SU-DHL-6 (cell line): ENCODE data around the gene ZNF532.

Experiments
- H2AFZ ChIP-seq: fragments of 200-600 bp; sonication (generic); 2 replicates; pipeline ENCODE4 v1.6.1; 2014; ENCODE audit warnings: low read depth, mild to moderate bottlenecking, moderate library complexity, mixed read lengths, antibody characterized with exemption, low read length; ENCODE audit not compliant: severe bottlenecking
- H3F3A ChIP-seq: fragments of 200-600 bp; shearing (Covaris generic); 2 replicates; pipeline ENCODE4 v1.6.0; 2016; ENCODE audit warnings: antibody characterized with exemption, mild to moderate bottlenecking; ENCODE audit not compliant: insufficient read depth
- H3K27ac ChIP-seq: fragments of 200-600 bp; sonication (generic); 2 replicates; pipeline ENCODE4 v1.5.1; 2016; ENCODE audit warnings: low read depth, mild to moderate bottlenecking, low read length, moderate library complexity, mixed read lengths
- H3K27me3 ChIP-seq: fragments of 200-600 bp; sonication (generic), shearing (Covaris generic); 2 replicates; pipeline ENCODE4 v1.6.0; 2014; ENCODE audit warnings: mild to moderate bottlenecking, low read length
- H3K36me3 ChIP-seq: fragments of 200-600 bp; sonication (generic); 2 replicates; pipeline ENCODE4 v1.6.1; 2014; ENCODE audit warnings: mild to moderate bottlenecking, low read length, mixed read lengths
- H3K4me2 ChIP-seq: fragments of 300-600, 200-600 bp; shearing (Covaris generic), sonication (generic); 2 replicates; pipeline ENCODE4 v1.6.0; 2014; ENCODE audit warnings: low read length, low read depth, mild to moderate bottlenecking; ENCODE audit not compliant: poor library complexity, severe bottlenecking
- H3K4me3 ChIP-seq: fragments of 200-600 bp; sonication (generic); 2 replicates; pipeline ENCODE4 v1.5.1; 2014; ENCODE audit warnings: antibody characterized with exemption, low read length, mild to moderate bottlenecking, mixed read lengths; ENCODE audit not compliant: insufficient read depth, poor library complexity, severe bottlenecking
- H3K79me2 ChIP-seq: fragments of 200-600 bp; sonication (generic); 2 replicates; pipeline ENCODE4 v1.6.1; 2014; ENCODE audit warnings: mild to moderate bottlenecking, low read length, moderate library complexity; ENCODE audit not compliant: insufficient read depth
- H3K9ac ChIP-seq: fragments of 200-600 bp; sonication (generic); 2 replicates; pipeline ENCODE4 v1.7.0; 2014; ENCODE audit warnings: mild to moderate bottlenecking, low read length
- H3K9me2 ChIP-seq: fragments of 200-600 bp; sonication (generic); replicated peaks from 2 replicates; pipeline ENCODE4 v1.6.1; 2014; ENCODE audit warnings: low read length; ENCODE audit not compliant: insufficient read depth
- H3K9me3 ChIP-seq: fragments of 200-600 bp; sonication (generic); 2 replicates; pipeline ENCODE4 v1.6.1; 2014; ENCODE audit warnings: low read length, mixed read lengths; ENCODE audit not compliant: insufficient read depth
- H4K20me1 ChIP-seq: fragments of 200-600 bp; sonication (generic); 2 replicates; pipeline ENCODE4 v1.6.1; 2014; ENCODE audit warnings: low read depth, mild to moderate bottlenecking, antibody characterized with exemption, low read length, moderate library complexity, mixed read lengths
- CTCF ChIP-seq: fragments of 200-600 bp; sonication (generic); IDR thresholded peaks from one replicate; pipeline ENCODE4 v1.5.1; 2017; ENCODE audit warnings: antibody characterized with exemption, mild to moderate bottlenecking, low read length, moderate library complexity; ENCODE audit not compliant: insufficient read depth, poor library complexity, severe bottlenecking
- EZH2phosphoT487 ChIP-seq: fragments of 200-600 bp; sonication (generic), shearing (Covaris generic); conservative IDR thresholded peaks from 2 replicates; pipeline ENCODE4 v1.6.1; 2018; ENCODE audit warnings: mild to moderate bottlenecking, antibody characterized with exemption, low read length, moderate library complexity, mixed read lengths

The ZNF532 gene

GRCh38 chr18:58978916-58979315, 114.2 kb downstream of the ZNF532 start:
- H3K27ac ChIP-seq = no peak overlapping the region
- peaks cover 32% of the 10 kb centered on the region for H3F3A ChIP-seq
- no peak overlapping the region for H2AFZ ChIP-seq
- no peaks in the 10 kb centered on the region for H4K20me1 ChIP-seq
- peaks cover 40% of the 10 kb centered on the region for H3K79me2 ChIP-seq
- no peaks in the 10 kb centered on the region for H3K9me3 ChIP-seq
- no peak overlapping the region for H3K4me2 ChIP-seq
- H3K27me3 ChIP-seq = no peaks in the 10 kb centered on the region
- TF ChIP-seq CTCF (no peak), EZH2phosphoT487 (no peak)
- no peaks in the 10 kb centered on the region for H3K9me2 ChIP-seq
- H3K4me3 ChIP-seq = no peak overlapping the region
- H3K36me3 ChIP-seq = peaks cover 26% of the 10 kb centered on the region
- no peak overlapping the region for H3K9ac ChIP-seq

- peaks cover 26% of the 10 kb centered on the region; the same call in 1 of the 2 replicates for H3F3A ChIP-seq
- no peaks in the 10 kb centered on the region for H3K9me2 ChIP-seq
- peaks cover 33% of the 10 kb centered on the region for H3K79me2 ChIP-seq
- H3K9me3 ChIP-seq = no peaks in the 10 kb centered on the region
- H3K27ac ChIP-seq = no peak overlapping the region
- no peak overlapping the region for H3K4me3 ChIP-seq
- H3K4me2 ChIP-seq = no peak overlapping the region
- H3K27me3 ChIP-seq = no peaks in the 10 kb centered on the region
- H3K9ac ChIP-seq = no peak overlapping the region
- TF ChIP-seq CTCF = no peak
- no peak for TF ChIP-seq EZH2phosphoT487
- peaks cover 26% of the 10 kb centered on the region for H3K36me3 ChIP-seq
- H4K20me1 ChIP-seq = no peaks in the 10 kb centered on the region
- no peak overlapping the region for H2AFZ ChIP-seq
Measured at GRCh38 chr18:58979615-58980014, 114.9 kb downstream of the ZNF532 start.

- peaks cover 15% of the 10 kb centered on the region; the same call in 1 of the 2 replicates for H3F3A ChIP-seq
- H3K4me3 ChIP-seq = no peak overlapping the region
- H3K27ac ChIP-seq = no peak overlapping the region
- no peaks in the 10 kb centered on the region for H3K9me3 ChIP-seq
- no peaks in the 10 kb centered on the region for H3K9me2 ChIP-seq
- TF ChIP-seq EZH2phosphoT487 (no peak), CTCF (no peak)
- H4K20me1 ChIP-seq = no peaks in the 10 kb centered on the region
- peaks cover 26% of the 10 kb centered on the region for H3K36me3 ChIP-seq
- H3K4me2 ChIP-seq = no peak overlapping the region
- peaks cover 20% of the 10 kb centered on the region for H3K79me2 ChIP-seq
- H3K27me3 ChIP-seq = no peaks in the 10 kb centered on the region
- no peak overlapping the region for H3K9ac ChIP-seq
- H2AFZ ChIP-seq = no peak overlapping the region
Measured at GRCh38 chr18:58980991-58981390, 116.3 kb downstream of the ZNF532 start.
